Measurements from ENCODE around the gene FAM47E. TPM values are rescaled to one million over a fixed set of nuclear protein-coding genes. Genes with fewer than 3 reads are reported as not detected.

The FAM47E gene
- total RNA-seq, 1 donor from 2014 or later, result 0.13 TPM

Other genes with a start within 250 kb of the FAM47E start
- not detected in 2 replicates for gene CXCL9, start 244.2 kb upstream of the FAM47E start, total RNA-seq
- gene CXCL10, start 228.2 kb upstream of the FAM47E start, total RNA-seq, result not detected in 2 replicates
- not detected in 2 replicates for gene CXCL11, start 215.7 kb upstream of the FAM47E start, total RNA-seq
- not detected in 2 replicates for gene ART3, start 177.0 kb upstream of the FAM47E start, total RNA-seq
- gene NUP54, start 103.3 kb upstream of the FAM47E start, total RNA-seq, result 19.4 and 20.8 TPM in 2 replicates
- gene SCARB2, start 37.9 kb upstream of the FAM47E start, total RNA-seq, result 208 and 216 TPM in 2 replicates
- gene STBD1, start 55.0 kb downstream of the FAM47E start, total RNA-seq, result 12.5 and 15.8 TPM in 2 replicates
- gene CCDC158, start 169.4 kb downstream of the FAM47E start, total RNA-seq, result not detected in 2 replicates
- gene SHROOM3, start 183.5 kb downstream of the FAM47E start, total RNA-seq, result 2.7 and 3.5 TPM in 2 replicates

Measured in myocyte (in vitro differentiated cells).